Measurements from ENCODE around the gene MED26.
"Not testable (repeated sequence)": the region's sequence is repeated elsewhere in the genome, so short reads cannot be mapped to it uniquely, and the experiment has no call there.

MED26 gene

GRCh38 chr19:16628183-16628983 is at the start of gene MED26:
TSS of gene MED26 (minus strand) at chr19:16628204. CDS start at chr19:16627943, 261 bp downstream.
- peak; percentile 92 for DNase-seq (ENCODE audit: low read depth)

GRCh38 chr19:16677055-16677454 is 49.1 kb upstream of the MED26 start:
- DNase-seq (ENCODE audit: low read depth) = no peak

GRCh38 chr19:16676101-16676798 is 48.2 kb upstream of the MED26 start:
- DNase-seq (ENCODE audit: low read depth) = no peak

- DNase-seq (ENCODE audit: low read depth) = not testable (repeated sequence)
Measured at GRCh38 chr19:16673839-16674238, 45.8 kb upstream of the MED26 start.

- DNase-seq (ENCODE audit: low read depth) = no peak
Measured at GRCh38 chr19:16673231-16673630, 45.2 kb upstream of the MED26 start.

- no peak for DNase-seq (ENCODE audit: low read depth)
Measured at GRCh38 chr19:16671652-16672274, 43.8 kb upstream of the MED26 start.

GRCh38 chr19:16670291-16670690 is 42.3 kb upstream of the MED26 start:
- no peak for DNase-seq (ENCODE audit: low read depth)

GRCh38 chr19:16668702-16669101 is 40.7 kb upstream of the MED26 start:
- not testable (repeated sequence) for DNase-seq (ENCODE audit: low read depth)

GRCh38 chr19:16668176-16668575 is 40.2 kb upstream of the MED26 start:
- no peak for DNase-seq (ENCODE audit: low read depth)

GRCh38 chr19:16661480-16662034 is 33.6 kb upstream of the MED26 start:
- DNase-seq (ENCODE audit: low read depth) = no peak

- peak; percentile 26 for DNase-seq (ENCODE audit: low read depth)
Measured at GRCh38 chr19:16660763-16661479, 32.9 kb upstream of the MED26 start, which contains the start of gene TMEM38A. TSS of gene TMEM38A (plus strand) at chr19:16661139. CDS start at chr19:16661218, 79 bp downstream.

GRCh38 chr19:16659832-16660708 is 32.1 kb upstream of the MED26 start, which contains the start of gene SMIM7:
TSS of gene SMIM7 (minus strand) at chr19:16660144. CDS start at chr19:16660110, 34 bp downstream.
- peak; percentile 99 for DNase-seq (ENCODE audit: low read depth)

- no peak for DNase-seq (ENCODE audit: low read depth)
Measured at GRCh38 chr19:16659464-16659831, 31.4 kb upstream of the MED26 start.

- no peak for DNase-seq (ENCODE audit: low read depth)
Measured at GRCh38 chr19:16657384-16657783, 29.4 kb upstream of the MED26 start.

- DNase-seq (ENCODE audit: low read depth) = no peak
Measured at GRCh38 chr19:16655727-16656126, 27.7 kb upstream of the MED26 start.

GRCh38 chr19:16654627-16655026 is 26.6 kb upstream of the MED26 start:
- no peak for DNase-seq (ENCODE audit: low read depth)

GRCh38 chr19:16654140-16654539 is 26.1 kb upstream of the MED26 start:
- DNase-seq (ENCODE audit: low read depth) = peak; percentile 21

GRCh38 chr19:16652854-16653253 is 24.9 kb upstream of the MED26 start:
- DNase-seq (ENCODE audit: low read depth) = no peak

- DNase-seq (ENCODE audit: low read depth) = not testable (repeated sequence)
Measured at GRCh38 chr19:16651421-16652188, 23.6 kb upstream of the MED26 start.

GRCh38 chr19:16650821-16651220 is 22.8 kb upstream of the MED26 start:
- DNase-seq (ENCODE audit: low read depth) = no peak

Measured in EH (cell line).